ENCODE measurements around the gene PTOV1. TPM values are rescaled to one million over a fixed set of nuclear protein-coding genes. Genes with fewer than 3 reads are reported as not detected.

The PTOV1 gene
- total and polyA plus RNA-seq, 12 donors = 67.8 to 220 (median 91.4) TPM

GRCh38 chr19:49859682-49860335 lies 8.8 kb downstream of the PTOV1 start:
- 82 to 83% methylated on average over 22 of the region's 22 CpGs for WGBS, 2 donors

GRCh38 chr19:49860336-49861102 lies 9.6 kb downstream of the PTOV1 start:
- ATAC-seq = no peak
- Histone ChIP-seq H3K9me3 (no peaks in the 10 kb centered on the region), H3K4me1 (peaks cover 4 to 16% (median 9%) of the 10 kb centered on the region in 9 donors), H3K27ac (peak overlapping the region in 5 of 10 donors; percentile 10 to 33 (median 15)), H3K4me3 (no peak overlapping the region), H3K36me3 (peaks cover 0 to 94% (median 32%) of the 10 kb centered on the region in 9 donors), H3K27me3 (no peaks in the 10 kb centered on the region)
- 62 to 72% methylated on average over 17 of the region's 17 CpGs for WGBS, 2 donors
- no peak for DNase-seq
- intact Hi-C loops (cut with DNase I) = loop anchor here in 1 of 10 donors (10.0 kb wide), 1 partner anchor 346 kb away; the partner anchor contains the start of gene FCGRT
- TF ChIP-seq CTCF (IDR thresholded peaks at IDR 0.05) = no peak

More at GRCh38 chr19:49859682-49860335, 8.8 kb downstream of the PTOV1 start:
- Histone ChIP-seq H3K27ac (peak overlapping the region in 1 of 10 donors; percentile 4), H3K4me3 (no peak overlapping the region), H3K27me3 (no peaks in the 10 kb centered on the region), H3K4me1 (peaks cover 0 to 9% (median 4%) of the 10 kb centered on the region in 9 donors), H3K9me3 (no peaks in the 10 kb centered on the region), H3K36me3 (peaks cover 0 to 98% (median 35%) of the 10 kb centered on the region in 9 donors)
- no peak for TF ChIP-seq CTCF (IDR thresholded peaks at IDR 0.05)
- intact Hi-C loops (cut with DNase I) = loop anchor here in 1 of 10 donors (10.0 kb wide), 1 partner anchor 345 kb away; the partner anchor contains the start of gene FCGRT
- no peak for DNase-seq
- ATAC-seq = peak in 1 of 8 donors; percentile 8

- H3K27me3 ChIP-seq = no peaks in the 10 kb centered on the region
- H3K4me1 ChIP-seq = peaks cover 7 to 22% (median 15%) of the 10 kb centered on the region in 9 donors
- ATAC-seq (peak in 1 of 8 donors; percentile 18), DNase-seq (peak in 1 of 2 donors; percentile 48)
- intact Hi-C loops (cut with DNase I) = loop anchor here in 1 of 10 donors (10.0 kb wide), 1 partner anchor 346 kb away; the partner anchor contains the start of gene FCGRT
- H3K4me3 ChIP-seq = no peak overlapping the region
- H3K9me3 ChIP-seq = no peaks in the 10 kb centered on the region
- peak overlapping the region in 5 of 10 donors; percentile 10 to 33 (median 15) for H3K27ac ChIP-seq
- H3K36me3 ChIP-seq = peaks cover 0 to 88% (median 32%) of the 10 kb centered on the region in 9 donors
- 39 to 48% methylated on average over 13 of the region's 13 CpGs for WGBS, 2 donors
- TF ChIP-seq CTCF (IDR thresholded peaks at IDR 0.05) = no peak
Measured at GRCh38 chr19:49861107-49861506, 10.1 kb downstream of the PTOV1 start.

Measured in heart right ventricle (tissue), 16 donors.